Measurements from ENCODE around the gene PPIB.

The PPIB gene

GRCh38 chr15:64158363-64159134 is 4.3 kb downstream of the PPIB start:
- no peak for DNase-seq (ENCODE audit: low read depth in 3 of 3, low spot score in 1 of 3)

- DNase-seq (ENCODE audit: low read depth in 3 of 3, low spot score in 1 of 3): no peak
Measured at GRCh38 chr15:64157599-64158125, 5.2 kb downstream of the PPIB start.

GRCh38 chr15:64156652-64157331 is 6.0 kb downstream of the PPIB start:
- no peak for DNase-seq (ENCODE audit: low read depth in 3 of 3, low spot score in 1 of 3)

GRCh38 chr15:64155802-64156651 is 6.8 kb downstream of the PPIB start:
- no peak for DNase-seq (ENCODE audit: low read depth in 3 of 3, low spot score in 1 of 3)

GRCh38 chr15:64153480-64154367 is 9.1 kb downstream of the PPIB start:
- DNase-seq (ENCODE audit: low read depth in 3 of 3, low spot score in 1 of 3): peak; percentile 77 to 93 (median 82)

- no peak for DNase-seq (ENCODE audit: low read depth in 3 of 3, low spot score in 1 of 3)
Measured at GRCh38 chr15:64152507-64153387, 10.1 kb downstream of the PPIB start.

- DNase-seq (ENCODE audit: low read depth in 3 of 3, low spot score in 1 of 3): no peak
Measured at GRCh38 chr15:64151727-64152506, 10.9 kb downstream of the PPIB start, which contains the start of gene SNX22. Gene SNX22, plus strand, starts transcription at chr15:64151731. Its CDS starts 45 bp downstream, at chr15:64151776.

GRCh38 chr15:64149893-64150578 is 12.8 kb downstream of the PPIB start:
- DNase-seq (ENCODE audit: low read depth in 3 of 3, low spot score in 1 of 3): no peak

- no peak for DNase-seq (ENCODE audit: low read depth in 3 of 3, low spot score in 1 of 3)
Measured at GRCh38 chr15:64149424-64149823, 13.4 kb downstream of the PPIB start.

- DNase-seq (ENCODE audit: low read depth in 3 of 3, low spot score in 1 of 3): no peak
Measured at GRCh38 chr15:64148581-64148980, 14.2 kb downstream of the PPIB start.

- no peak for DNase-seq (ENCODE audit: low read depth in 3 of 3, low spot score in 1 of 3)
Measured at GRCh38 chr15:64148168-64148567, 14.7 kb downstream of the PPIB start.

- no peak for DNase-seq (ENCODE audit: low read depth in 3 of 3, low spot score in 1 of 3)
Measured at GRCh38 chr15:64146885-64147681, 15.7 kb downstream of the PPIB start.

- DNase-seq (ENCODE audit: low read depth in 3 of 3, low spot score in 1 of 3): no peak
Measured at GRCh38 chr15:64146520-64146884, 16.3 kb downstream of the PPIB start.

- no peak for DNase-seq (ENCODE audit: low read depth in 3 of 3, low spot score in 1 of 3)
Measured at GRCh38 chr15:64146041-64146440, 16.8 kb downstream of the PPIB start.

GRCh38 chr15:64144565-64145281 is 18.1 kb downstream of the PPIB start:
- DNase-seq (ENCODE audit: low read depth in 3 of 3, low spot score in 1 of 3): no peak

GRCh38 chr15:64144192-64144564 is 18.6 kb downstream of the PPIB start:
- DNase-seq (ENCODE audit: low read depth in 3 of 3, low spot score in 1 of 3): no peak

- DNase-seq (ENCODE audit: low read depth in 3 of 3, low spot score in 1 of 3): no peak
Measured at GRCh38 chr15:64143276-64143675, 19.5 kb downstream of the PPIB start.
